Measurements from ENCODE around the gene EFCAB7. TPM values are rescaled to one million over a fixed set of nuclear protein-coding genes. Genes with fewer than 3 reads are reported as not detected.
A peak's percentile ranks its signal among the peaks of the same experiment; 100 is the strongest.

Gene EFCAB7
- polyA plus RNA-seq, 6 donors from 2014 or later: 3.4 to 7.2 (median 5.0) TPM

GRCh38 chr1:63619558-63619957 lies 96.2 kb downstream of the EFCAB7 start:
- H3K4me3 Mint-ChIP-seq: no peak overlapping the region
- no peaks in the 10 kb centered on the region for H3K27me3 Mint-ChIP-seq
- H3K27ac Mint-ChIP-seq: no peak overlapping the region
- ATAC-seq (ENCODE audit: low read depth in 2 of 2) (no peak), DNase-seq (no peak)
- H3K9me3 Mint-ChIP-seq: no peaks in the 10 kb centered on the region
- H3K4me1 Mint-ChIP-seq: peaks cover 0 to 4% (median 3%) of the 10 kb centered on the region in 3 donors
- H3K36me3 Mint-ChIP-seq: peaks cover 0 to 12% of the 10 kb centered on the region in 2 donors

- DNase-seq: no peak
- peak overlapping the region in 2 of 6 donors; percentile 8 to 56 for H3K27ac Mint-ChIP-seq
- H3K9me3 Mint-ChIP-seq: no peaks in the 10 kb centered on the region
- no peaks in the 10 kb centered on the region for H3K27me3 Mint-ChIP-seq
- H3K36me3 Mint-ChIP-seq: peaks cover 0 to 12% of the 10 kb centered on the region in 2 donors
- H3K4me3 Mint-ChIP-seq: no peak overlapping the region
- peaks cover 0 to 4% (median 3%) of the 10 kb centered on the region in 3 donors for H3K4me1 Mint-ChIP-seq
- ATAC-seq (ENCODE audit: low read depth in 2 of 2): no peak
These were observed 97.3 kb downstream of the EFCAB7 start for GRCh38 chr1:63620671-63621070.

- Mint-ChIP-seq H3K27ac (no peak overlapping the region), H3K4me3 (no peak overlapping the region), H3K4me1 (peaks cover 0 to 4% (median 3%) of the 10 kb centered on the region in 3 donors), H3K36me3 (peaks cover 0 to 12% of the 10 kb centered on the region in 2 donors), H3K27me3 (no peaks in the 10 kb centered on the region), H3K9me3 (no peaks in the 10 kb centered on the region)
- DNase-seq (no peak), ATAC-seq (ENCODE audit: low read depth in 2 of 2) (no peak)
These were observed 97.8 kb downstream of the EFCAB7 start for GRCh38 chr1:63621075-63621474.

GRCh38 chr1:63621698-63622097 lies 98.4 kb downstream of the EFCAB7 start:
- no peaks in the 10 kb centered on the region for H3K27me3 Mint-ChIP-seq
- no peaks in the 10 kb centered on the region for H3K9me3 Mint-ChIP-seq
- H3K4me3 Mint-ChIP-seq: no peak overlapping the region
- peaks cover 0 to 4% (median 3%) of the 10 kb centered on the region in 3 donors for H3K4me1 Mint-ChIP-seq
- H3K27ac Mint-ChIP-seq: no peak overlapping the region
- peaks cover 0 to 12% of the 10 kb centered on the region in 2 donors for H3K36me3 Mint-ChIP-seq
- no peak for ATAC-seq (ENCODE audit: low read depth in 2 of 2)
- DNase-seq: no peak

Other genes with a start within 250 kb of the EFCAB7 start
- not detected for gene FOXD3, start 201.0 kb upstream of the EFCAB7 start, polyA plus RNA-seq (ENCODE audit: low read depth in 6 of 6)
- gene ALG6, start 155.9 kb upstream of the EFCAB7 start, polyA plus RNA-seq (ENCODE audit: low read depth in 6 of 6): 10 to 100 TPM; 13.4 to 35.8 (median 22.6) TPM
- gene ITGB3BP, start 300 bp upstream of the EFCAB7 start, polyA plus RNA-seq (ENCODE audit: low read depth in 6 of 6): 10 to 100 TPM; 22.3 to 49.5 (median 32.4) TPM
- 10 to 100 TPM; 11.9 to 50.8 (median 21.0) TPM for gene PGM1, start 69.9 kb downstream of the EFCAB7 start, polyA plus RNA-seq (ENCODE audit: low read depth in 6 of 6)

All from naive B cell (primary cell).